ENCODE measurements around the gene GMEB1. TPM values are rescaled to one million over a fixed set of nuclear protein-coding genes. Genes with fewer than 3 reads are reported as not detected.
"Not testable (repeated sequence)": the region's sequence is repeated elsewhere in the genome, so short reads cannot be mapped to it uniquely, and the experiment has no call there.

Gene GMEB1, protein sequence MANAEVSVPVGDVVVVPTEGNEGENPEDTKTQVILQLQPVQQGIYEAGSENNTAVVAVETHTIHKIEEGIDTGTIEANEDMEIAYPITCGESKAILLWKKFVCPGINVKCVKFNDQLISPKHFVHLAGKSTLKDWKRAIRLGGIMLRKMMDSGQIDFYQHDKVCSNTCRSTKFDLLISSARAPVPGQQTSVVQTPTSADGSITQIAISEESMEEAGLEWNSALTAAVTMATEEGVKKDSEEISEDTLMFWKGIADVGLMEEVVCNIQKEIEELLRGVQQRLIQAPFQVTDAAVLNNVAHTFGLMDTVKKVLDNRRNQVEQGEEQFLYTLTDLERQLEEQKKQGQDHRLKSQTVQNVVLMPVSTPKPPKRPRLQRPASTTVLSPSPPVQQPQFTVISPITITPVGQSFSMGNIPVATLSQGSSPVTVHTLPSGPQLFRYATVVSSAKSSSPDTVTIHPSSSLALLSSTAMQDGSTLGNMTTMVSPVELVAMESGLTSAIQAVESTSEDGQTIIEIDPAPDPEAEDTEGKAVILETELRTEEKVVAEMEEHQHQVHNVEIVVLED
- 11.1 TPM for total RNA-seq

DNA sequence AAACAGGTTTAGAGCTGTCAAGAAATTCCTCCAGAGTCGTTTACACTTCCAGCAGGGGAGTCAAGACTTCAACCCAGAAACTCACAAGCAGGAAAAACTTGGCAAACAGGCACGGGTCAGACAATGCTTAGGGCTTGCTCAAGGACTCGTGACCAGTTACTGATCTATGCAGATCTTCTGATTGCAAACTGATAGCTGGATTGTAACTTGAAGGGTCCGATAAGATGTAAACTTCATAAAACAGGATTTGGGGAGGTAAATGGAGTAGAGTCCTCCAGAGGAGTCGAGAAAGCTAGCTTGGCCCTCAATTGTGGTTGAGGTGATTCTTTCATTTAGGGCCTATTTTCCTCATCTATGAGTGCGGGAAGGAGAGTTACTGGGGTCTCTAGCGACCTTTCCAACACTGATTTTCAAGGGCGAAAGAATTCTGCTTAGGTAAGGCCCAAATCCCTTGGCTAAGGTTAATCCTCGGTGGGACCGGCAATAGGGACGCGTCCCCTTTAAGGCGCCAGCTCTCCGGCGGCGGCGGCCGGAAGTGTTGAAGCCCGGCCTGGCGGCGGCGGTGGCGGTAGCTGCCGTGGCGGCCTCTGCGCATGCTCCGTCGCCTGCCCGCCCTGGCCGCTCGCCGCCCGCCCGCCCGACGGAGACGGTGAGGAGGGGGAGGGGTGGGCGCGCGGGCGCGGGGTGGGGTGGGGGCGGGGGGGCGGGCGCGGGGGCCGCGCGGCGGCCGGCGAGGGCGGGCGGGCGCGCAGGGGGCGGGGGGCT, at the start of gene GMEB1:
GMEB1 (plus strand) TSS at position 594 of the 765 bp plus-strand sequence. CDS start 14,829 bp downstream, outside the sequence.
- ATAC-seq = peak; percentile 86

DNA sequence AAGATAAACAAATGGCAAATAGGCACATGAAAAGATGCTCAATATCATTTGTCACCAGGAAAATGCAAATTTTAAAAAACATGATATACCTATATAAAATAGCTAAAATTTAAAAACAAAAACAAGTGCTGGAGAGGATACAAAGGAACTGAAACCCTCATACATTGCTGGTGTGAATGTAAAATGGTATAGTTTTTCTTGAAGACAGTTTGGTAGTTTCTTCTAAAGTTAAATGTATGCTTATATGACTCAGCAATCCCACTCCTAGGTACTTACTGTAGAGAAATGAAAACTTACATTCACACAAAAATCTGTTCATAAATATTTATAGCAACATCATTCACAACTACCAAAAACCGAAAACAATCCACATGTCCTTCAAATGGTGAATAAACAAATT, 36.9 kb upstream of the GMEB1 start:
- no peak for ATAC-seq

DNA sequence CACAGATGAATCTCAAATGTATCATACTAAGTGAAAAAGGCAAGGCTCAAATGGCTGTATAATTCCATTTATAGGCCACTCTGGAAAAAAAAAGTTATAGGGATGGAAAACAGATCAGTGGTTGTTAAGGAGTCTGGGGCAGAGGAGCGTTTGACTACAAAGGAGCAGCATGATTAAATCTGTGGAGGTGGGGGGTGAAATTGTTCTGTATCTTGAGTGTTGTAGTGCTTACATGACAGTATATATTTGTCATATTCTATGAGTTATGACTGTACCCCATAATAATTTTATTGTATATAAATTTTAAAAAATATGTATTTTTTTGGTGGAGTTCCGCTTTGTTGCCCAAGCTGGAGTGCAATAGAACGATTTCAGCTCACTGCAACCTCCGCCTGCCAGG, 36.0 kb upstream of the GMEB1 start:
- ATAC-seq = no peak

DNA sequence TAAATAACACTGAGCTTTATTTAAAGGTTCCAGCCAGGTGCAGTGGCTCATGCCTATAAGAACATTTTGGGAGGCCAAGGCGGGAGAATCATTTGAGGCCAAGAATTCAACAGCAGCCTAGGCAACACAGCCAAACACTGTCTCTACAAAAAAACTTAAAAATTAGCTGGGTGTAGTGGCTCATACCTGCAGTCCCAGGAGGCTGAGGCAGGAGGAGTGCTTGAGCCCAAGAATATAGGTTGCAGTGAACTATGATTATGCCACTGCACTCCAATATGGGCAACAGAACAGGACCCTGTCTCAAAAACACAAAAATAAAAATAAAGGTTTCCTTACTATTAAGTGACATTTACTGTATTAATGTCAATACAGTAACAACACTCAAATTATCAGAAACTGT, 27.8 kb upstream of the GMEB1 start:
- ATAC-seq = no peak

DNA sequence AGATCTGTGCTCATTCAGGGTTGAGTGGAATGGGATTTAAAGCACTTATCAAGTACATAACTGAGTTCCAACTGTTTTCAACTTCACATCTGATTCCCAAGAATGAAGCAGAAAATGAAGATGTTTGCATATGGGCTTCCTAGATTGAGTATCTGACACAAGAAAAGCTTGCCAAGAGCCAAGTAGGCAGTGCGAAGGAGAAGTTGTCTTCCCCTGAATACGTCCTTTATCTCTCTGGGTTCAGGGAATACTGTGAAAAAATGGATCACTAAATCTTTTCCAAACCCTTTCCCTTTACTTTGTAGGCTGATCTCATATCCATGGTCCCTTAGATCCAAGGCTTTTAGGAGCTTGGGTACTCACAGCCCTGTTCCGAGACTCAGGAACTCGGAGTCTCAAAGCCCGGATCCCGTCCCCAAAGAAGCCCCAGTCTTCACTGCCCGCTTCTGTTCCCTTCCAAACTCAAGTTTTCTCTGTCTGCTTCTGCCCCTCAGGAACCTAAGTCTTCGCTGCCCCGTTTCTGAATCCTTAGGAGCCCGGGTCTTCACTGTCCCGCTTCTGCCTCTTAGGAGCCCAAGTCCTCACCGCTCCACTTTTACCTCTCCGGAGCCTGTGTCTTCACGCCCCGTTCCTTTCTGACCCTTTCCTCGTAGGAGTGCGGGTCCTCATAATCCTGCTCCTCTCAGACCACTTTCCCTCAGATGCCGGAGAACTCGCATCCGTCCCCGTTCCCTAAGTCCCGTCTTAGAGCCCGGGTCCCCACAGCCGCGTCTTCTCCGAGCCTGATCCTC, 26.3 kb upstream of the GMEB1 start:
- ATAC-seq = no peak

DNA sequence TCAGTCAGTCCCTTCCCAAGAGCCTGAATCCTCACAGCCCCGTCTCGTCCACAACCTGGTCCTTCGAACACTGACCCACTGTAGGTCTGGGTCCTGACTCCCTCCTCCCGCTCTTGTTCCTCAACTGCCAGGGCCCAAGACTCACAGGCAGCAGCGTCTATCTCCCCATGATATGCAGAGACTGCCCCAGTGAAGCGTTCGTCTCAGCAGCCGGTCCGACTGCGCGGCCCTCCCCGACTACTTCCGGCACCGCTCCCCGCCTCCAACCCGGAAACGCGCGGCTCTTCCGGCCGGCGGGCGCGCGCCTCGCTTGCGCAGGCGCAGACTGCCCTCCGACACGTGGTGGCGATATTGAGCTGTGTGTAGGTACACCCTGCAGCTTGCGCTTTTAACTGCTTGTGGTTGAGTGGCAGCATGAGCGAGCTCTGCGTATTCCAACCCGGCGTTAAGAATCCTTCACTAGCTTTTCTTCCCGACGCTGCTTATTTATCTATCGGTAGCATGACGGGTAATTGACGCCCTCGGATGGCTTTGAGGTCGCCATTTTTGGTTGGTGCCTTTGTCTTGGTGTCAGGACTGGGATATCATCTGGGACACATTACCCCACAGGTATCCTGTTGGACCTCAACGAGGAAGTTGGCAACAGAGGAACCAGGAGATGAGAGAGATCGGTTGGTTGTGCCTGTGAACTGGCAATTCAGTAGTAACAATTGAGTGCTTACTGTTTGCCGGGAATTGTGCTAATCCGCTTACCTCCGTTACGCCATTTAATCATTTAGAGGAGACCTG, 25.5 kb upstream of the GMEB1 start, which contains the start of gene TAF12:
TAF12 (minus strand) TSS at position 221 of the 789 bp plus-strand sequence. CDS start 20,986 bp downstream, outside the sequence.
- ATAC-seq = peak; percentile 95

DNA sequence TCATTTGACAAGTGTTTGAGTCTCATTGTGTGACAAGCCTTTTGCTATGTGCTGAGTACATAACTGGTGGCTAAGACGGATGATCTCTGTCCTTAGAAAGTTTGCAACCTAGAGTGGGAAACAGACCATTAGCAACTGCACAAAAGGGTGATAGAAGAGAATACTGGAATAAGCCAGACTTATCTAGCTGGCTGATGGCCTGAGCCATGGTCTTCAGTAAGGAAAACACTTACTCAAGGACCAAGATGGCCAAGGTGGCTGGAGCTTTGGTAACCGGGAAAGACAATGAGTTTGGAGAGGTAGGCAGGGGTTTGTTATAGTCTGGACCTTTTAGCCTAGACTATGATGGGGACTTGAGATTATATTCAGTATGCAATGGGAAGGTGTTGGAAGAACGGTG, 24.1 kb upstream of the GMEB1 start:
- ATAC-seq = no peak

DNA sequence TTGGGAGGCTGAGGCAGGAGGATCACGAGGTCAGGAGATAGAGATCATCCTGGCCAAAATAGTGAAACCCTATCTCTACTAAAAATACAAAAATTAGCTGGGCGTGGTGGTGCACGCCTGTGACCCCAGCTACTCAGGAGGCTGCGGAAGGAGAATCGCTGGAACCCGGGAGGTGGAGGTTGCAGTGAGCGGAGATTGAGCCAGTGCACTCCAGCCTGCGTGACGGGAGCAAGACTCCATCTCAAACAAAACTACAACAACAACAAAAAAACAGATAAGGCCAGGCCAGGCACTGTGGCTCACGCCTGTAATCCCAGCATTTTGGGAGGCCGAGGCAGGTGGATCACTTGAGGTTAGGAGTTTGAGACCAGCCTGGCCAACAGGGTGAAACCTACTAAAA, 23.2 kb upstream of the GMEB1 start:
- not testable (repeated sequence) for ATAC-seq

DNA sequence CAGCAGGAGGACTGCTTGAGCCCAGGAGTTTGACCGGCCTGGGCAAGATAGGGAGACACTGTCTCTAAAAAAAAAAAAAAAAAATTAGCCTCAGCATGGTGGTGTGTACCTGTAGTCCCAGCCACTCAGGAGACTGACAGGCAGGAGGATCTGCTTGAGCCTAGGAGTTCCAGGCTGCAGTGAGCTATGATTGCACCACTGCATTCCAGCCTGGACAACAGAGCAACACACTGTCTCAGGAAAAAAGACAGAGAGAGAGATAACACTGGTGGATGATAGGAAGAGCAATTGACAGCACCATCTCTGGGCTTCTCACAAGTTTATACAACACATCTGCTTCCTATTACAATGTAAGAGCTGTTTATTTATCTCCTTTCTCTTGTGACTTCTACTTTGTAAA, 22.5 kb upstream of the GMEB1 start:
- ATAC-seq = no peak

DNA sequence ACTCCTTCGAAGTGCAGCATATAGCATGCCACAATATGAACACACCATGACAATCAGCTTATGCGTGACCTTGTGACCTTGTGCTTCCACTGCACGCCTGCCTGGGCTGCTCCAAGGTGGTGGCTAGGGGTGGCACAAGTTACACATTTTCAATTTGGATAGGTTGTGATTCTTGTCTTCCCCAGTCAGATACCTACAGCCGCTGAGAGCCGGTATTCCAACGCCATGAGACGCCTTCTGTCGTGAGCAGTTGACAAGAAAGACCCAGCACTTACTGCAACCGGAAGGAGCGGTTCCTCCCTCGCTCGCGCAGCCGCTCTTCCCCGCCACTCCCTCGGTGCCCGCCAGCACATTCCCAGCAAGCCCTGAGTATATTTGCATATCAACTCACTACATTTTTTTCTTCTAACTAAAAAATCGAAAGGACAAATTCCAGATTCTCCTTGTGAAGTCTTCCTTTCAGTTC, 20.5 kb upstream of the GMEB1 start:
- ATAC-seq = peak; percentile 86

DNA sequence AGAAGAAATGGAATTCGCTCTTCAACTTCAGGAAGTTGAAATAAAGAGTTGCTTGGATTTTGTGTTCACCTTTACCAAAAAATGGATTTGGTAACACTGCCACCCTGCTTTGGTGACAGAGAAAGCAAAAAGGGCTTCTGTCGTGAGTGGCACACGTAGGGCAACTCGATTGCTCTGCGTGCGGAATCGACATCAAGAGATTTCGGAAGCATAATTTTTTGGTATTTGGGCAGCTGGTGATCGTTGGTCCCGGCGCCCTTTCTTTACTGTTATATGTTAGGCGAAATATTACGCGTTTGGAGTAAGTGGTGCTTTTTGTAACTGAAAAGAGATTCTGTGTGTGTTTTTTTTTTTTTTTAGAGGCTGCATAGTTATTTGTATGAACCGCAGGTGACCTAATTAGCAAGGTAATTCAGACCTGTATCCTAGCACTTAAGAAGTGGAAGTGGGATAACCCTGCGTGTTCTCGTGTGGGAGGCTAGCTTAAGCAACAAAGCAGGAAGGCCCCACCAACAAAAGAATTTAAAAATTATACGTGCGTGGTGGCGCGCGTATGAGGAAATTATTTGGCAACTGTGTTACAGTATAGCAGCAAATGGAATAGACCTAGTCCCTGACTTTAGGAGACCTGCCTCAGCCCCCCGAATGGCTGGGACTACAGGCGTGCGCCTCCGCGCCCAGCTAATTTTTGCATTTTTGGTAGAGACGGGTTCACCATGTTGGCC, 19.9 kb upstream of the GMEB1 start, which contains the start of gene RNU11:
RNU11 (plus strand) TSS at position 127 of the 725 bp plus-strand sequence.
- peak; percentile 87 for ATAC-seq

DNA sequence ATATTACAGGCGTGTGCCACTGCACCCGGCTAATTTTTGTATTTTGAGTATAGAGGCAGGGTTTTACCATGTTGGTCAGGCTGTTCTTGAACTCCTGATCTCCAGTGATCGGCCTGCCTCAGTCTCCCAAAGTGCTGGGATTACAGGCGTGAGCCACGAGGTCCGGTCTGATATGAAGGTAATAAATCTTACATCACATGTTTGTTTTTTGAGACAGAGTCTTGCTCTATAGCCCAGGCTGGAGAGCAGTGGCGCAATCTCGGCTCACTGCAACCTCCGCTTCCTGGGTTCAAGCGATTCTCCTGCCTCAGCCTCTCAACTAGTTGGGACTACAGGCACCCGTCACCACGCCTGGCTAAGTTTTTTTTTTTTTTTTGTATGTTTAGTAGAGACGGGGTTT, 15.5 kb upstream of the GMEB1 start:
- ATAC-seq = not testable (repeated sequence)

DNA sequence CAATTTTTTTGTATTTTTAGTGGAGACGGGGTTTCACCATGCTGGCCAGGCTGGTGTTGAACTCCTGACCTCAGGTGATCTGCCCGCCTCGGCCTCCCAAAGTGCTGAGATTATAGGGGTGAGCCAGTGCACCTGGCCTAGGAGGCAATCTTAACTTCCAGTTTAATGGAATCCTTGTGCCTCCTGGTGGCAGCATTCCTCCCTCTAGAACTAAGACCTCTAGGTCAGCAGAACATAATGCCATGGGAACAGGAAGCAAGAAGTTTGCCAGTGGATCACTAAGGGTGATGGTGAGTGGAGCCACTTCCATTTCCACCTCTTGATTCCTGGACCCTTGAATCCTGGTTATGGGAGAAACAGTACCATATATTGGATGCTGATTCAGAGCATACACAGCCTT, 14.7 kb upstream of the GMEB1 start:
- not testable (repeated sequence) for ATAC-seq

DNA sequence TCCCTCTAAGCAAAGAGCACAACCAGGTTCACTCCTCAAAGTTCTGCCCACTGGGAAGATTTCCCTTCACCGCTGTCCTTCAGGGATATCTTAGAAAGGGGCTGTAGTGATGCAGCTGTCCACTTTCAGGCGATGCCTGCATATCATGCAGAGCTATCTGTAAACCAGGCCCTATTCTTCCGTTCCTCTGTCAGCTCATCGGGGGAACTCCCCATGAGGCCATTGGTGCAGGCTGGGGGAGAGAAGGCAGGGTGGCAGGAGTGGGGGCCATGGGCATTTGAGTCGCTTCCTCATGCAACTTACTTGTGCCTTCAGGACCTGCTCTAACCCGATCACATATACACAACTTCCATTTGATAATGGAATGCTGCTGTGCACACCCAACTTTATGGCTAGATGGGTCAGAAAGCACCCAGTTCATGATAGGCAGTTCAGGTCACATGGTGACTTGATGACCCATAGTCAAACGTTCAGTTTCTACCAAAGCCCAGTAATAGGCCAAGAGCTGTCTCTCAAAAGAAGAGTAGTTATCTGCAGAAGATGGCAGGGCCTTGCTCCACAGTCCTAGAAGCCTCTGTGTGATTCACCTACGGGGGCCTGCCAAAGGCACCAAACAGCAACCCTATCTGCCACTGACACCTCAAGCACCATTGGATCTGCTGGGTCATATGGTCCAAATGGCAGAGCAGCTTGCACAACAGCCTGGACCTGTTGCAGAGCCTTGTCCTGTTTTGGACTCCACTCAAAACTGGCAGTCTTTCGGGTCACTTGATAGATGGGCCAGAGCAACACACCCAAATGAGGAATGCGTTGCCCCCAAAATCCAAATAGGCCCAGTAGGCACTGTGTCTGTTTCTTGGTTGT, 12.9 kb upstream of the GMEB1 start:
- ATAC-seq = not testable (repeated sequence)

DNA sequence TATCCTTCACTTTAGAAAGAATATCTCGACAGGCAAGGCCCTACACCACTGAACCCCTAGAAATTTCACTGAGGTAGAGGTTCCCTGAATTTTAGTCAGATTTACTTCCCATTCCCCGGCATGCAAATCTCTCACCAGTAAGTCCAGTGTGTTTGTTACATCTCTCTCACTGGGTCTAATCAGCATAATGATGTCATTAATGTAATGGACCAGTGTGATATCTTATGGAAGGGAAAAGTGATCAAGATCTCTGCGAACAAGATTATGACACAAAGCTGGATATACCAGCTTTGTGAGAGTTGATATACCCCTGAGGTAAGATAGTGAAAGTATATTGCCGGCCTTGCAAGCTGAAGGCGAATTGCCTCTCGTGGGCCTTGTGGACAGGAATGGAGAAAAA, 12.2 kb upstream of the GMEB1 start:
- ATAC-seq = no peak

DNA sequence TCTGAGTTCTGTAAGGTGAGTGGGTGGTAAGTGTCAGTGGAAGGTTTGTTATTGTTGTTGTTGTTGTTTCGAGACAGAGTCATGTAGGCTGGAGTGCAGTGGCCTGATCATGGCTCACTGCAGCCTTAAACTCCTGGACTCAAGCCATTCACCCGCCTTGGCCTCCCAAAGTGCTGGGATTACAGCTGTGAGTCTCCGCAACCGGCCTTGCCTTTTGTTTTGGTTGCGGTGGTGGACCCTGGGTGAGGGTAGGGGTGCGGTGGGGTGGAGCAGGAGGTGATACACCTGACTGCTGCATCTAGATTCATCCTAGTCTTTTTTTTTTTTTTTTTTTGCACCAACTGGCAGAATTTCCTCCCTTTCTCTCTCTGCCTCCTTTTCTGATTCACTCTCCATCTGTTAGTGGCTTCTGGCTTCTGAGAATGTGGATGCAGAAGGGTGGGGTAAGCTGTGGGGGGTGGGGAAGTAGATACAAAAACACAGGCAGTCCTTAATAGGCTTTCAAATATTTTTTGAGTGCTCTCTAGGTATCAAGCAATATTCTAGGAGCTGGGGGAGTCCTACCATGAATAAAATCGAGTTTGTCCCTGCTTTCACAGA, 4.6 kb upstream of the GMEB1 start:
- no peak for ATAC-seq

DNA sequence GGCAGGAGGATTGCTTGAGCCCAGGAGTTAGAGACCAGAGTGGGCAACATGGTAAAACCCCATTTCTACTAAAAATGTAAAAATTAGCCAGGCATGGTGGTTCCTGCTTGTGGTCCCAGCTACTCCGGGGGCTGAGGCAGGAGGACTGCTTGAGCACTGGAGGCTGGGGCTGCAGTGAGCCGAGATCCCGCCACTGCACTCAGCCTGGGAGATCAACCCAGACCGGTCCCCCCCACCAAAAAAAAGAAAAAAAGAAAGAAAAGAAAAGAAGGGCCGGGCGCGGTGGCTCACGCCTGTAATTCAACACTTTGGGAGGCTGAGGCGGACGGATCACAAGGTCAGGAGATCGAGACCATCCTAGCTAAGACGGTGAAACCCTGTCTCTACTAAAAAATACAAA, 1.8 kb upstream of the GMEB1 start:
- no peak for ATAC-seq

DNA sequence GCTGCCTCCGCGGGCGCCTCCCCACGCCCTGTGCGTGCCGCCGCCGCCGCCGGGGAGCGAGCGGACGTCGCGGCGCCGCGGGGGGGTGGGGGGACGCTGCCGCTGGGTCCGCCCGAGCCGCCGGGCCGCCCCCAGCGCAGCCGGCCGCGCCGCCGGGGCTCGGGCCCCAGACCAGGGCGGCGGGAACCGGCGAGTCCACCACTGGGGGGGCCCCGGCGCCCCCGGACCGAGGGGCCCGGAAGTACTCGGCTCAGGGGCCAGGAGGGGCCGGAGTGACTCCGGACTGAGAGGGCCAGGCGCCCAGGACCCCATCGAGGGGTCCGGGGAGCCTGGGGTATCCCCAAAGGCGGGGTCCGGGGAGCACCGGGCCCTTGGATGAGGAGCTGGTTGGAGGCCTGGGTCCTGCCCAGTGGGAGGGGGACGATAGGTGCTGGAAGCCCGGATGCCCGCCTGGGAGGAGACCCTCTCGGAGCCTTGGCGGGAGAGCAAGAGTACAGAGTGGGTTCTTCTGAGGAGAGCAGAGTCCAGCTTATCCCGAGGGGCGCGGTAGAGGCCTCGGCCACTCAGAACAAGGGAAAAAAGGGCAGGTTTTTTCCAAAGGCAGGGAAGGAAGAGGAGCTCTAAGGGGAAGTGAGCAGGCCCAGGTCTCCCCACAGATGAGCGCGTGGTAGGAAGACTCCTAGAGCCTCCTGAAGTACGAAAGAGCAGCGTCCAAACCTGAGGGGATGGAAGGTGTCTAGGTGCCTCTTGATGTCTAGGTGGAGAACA, 556 bp downstream of the GMEB1 start:
- peak; percentile 74 for ATAC-seq

Measured in esophagus mucosa (tissue), 1 donor.